ENCODE measurements around the gene NCK2.

DNA sequence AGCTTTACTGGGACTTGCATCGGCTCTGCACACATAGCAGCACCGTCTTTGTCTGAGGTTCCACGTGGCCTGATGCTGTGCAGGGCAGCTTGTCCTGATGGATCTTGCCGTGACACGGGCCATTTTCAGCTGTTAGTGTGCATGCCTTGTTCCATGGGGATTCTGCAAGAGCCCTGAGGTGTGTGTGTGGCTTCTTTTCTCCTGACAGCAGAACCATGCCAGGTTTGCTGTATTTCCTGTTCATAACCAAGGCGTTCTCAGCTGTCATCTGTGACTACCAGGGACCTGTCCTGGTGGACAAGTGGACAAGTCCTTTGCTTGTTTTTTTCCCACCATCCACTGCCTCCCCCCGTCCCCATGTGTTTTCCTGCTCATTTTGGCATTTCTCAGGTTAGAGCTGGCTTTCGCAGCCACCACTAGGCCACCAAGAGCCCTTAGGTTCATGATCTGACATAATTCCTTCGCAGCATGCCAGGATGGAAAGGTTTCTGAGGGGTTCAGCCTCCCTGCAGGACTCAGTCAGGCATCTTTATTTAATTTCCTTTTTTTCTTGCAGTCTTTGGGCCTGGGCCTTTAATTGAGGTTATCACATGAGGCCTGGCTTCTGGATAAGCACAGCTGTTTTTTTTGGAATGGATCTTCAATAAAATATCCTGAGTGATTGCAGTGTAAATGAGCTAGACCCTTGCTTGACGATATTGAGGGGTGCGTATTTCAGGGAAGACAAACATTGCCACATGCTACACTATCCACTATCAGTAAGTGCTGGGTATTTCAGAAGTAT is 139.4 kb downstream of the NCK2 start:
- TF ChIP-seq ELF4 (IDR thresholded peaks at IDR 0.05) (no peak), ZNF384 (IDR thresholded peaks at IDR 0.05) (no peak), BHLHE40 (IDR thresholded peaks at IDR 0.05; ENCODE audit: borderline replicate concordance) (no peak), FOXA1 (IDR thresholded peaks at IDR 0.05) (no peak), SP1 (IDR thresholded peaks at IDR 0.05) (no peak), TARDBP (IDR thresholded peaks at IDR 0.05) (no peak), NFRKB (IDR thresholded peaks at IDR 0.05) (no peak), FOXM1 (IDR thresholded peaks at IDR 0.05; ENCODE audit: borderline replicate concordance) (no peak), ARNT (IDR thresholded peaks at IDR 0.05) (no peak)
- TF ChIP-seq, protein P1, sequence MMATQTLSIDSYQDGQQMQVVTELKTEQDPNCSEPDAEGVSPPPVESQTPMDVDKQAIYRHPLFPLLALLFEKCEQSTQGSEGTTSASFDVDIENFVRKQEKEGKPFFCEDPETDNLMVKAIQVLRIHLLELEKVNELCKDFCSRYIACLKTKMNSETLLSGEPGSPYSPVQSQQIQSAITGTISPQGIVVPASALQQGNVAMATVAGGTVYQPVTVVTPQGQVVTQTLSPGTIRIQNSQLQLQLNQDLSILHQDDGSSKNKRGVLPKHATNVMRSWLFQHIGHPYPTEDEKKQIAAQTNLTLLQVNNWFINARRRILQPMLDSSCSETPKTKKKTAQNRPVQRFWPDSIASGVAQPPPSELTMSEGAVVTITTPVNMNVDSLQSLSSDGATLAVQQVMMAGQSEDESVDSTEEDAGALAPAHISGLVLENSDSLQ (IDR thresholded peaks at IDR 0.05): no peak

All from HEK293T (cell line).